Cerebellar nuclear complex (tissue), 1 donor: Measurements from ENCODE around the gene FAM174A.

ENCODE experiments used
- DNase-seq, 2 experiments: peaks; one replicate each; lab custom pipeline; 2025; lab: John Stamatoyannopoulos, UW

FAM174A gene

DNA sequence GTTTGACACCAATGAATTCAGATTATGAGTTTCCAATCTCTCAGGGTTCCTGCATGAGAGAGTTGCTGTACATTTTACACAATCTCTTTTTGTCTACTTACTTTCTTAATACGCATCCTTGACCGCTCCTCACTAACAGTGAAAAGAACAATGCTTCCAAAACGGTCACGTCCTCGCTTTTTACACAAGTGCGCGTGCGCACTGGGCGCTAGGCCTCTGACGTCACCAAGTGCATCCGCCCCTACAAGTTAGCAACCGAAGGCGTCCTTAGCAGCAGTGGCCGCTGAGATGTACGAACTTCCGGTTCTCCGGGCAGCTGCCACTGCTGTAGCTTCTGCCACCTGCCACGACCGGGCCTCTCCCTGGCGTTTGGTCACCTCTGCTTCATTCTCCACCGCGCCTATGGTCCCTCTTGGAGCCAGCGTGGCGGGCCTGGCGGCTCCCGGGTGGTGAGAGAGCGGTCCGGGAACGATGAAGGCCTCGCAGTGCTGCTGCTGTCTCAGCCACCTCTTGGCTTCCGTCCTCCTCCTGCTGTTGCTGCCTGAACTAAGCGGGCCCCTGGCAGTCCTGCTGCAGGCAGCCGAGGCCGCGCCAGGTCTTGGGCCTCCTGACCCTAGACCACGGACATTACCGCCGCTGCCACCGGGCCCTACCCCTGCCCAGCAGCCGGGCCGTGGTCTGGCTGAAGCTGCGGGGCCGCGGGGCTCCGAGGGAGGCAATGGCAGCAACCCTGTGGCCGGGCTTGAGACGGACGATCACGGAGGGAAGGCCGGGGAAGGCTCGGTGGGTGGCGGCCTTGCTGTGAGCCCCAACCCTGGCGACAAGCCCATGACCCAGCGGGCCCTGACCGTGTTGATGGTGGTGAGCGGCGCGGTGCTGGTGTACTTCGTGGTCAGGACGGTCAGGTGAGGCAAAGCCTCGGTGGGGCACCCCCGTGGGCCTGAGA lies at the start of gene FAM174A:
Gene FAM174A (plus strand): TSS at position 315 of the 946 bp plus-strand sequence. CDS start 157 bp downstream, at position 472.
- DNase-seq, result peak; percentile 46 to 73

DNA sequence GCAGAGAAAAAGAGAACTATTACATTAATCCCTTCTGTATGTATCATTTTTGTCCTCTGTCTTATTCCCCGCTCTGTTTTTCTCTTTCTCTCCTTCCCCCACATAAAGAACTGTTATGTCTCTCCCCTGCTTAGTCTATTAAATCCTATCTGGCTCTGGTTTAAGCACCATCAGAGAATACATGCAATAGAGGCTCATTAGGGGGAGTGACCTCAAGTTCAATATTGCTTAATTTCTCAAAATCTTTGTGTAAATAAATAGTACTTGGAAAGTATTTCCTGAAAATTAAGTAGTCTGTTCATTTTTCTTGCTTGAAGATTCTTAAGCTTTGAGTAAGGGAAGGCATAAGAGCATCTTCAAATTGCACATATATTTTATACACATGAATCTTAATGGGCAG lies 41.2 kb upstream of the FAM174A start:
- no peak for DNase-seq

DNA sequence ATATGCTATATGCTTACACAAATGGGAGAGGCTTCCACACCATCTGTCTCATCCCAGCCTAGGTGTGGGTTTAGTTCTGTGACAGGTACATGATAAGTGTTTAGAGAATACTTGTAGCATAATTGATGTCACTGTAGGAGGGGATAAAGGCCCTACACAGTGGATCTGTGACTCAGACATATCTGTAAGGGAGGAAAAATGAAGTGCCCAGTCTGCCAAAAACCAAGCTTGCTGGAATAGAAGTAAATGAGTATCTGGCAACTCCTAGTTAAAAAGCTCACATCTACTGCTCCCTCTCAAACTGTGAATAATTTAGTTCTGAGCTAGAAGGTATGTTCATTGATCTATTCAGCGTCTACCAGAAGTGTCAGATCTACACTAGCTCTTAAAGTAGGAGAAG lies 38.9 kb upstream of the FAM174A start:
- no peak for DNase-seq

DNA sequence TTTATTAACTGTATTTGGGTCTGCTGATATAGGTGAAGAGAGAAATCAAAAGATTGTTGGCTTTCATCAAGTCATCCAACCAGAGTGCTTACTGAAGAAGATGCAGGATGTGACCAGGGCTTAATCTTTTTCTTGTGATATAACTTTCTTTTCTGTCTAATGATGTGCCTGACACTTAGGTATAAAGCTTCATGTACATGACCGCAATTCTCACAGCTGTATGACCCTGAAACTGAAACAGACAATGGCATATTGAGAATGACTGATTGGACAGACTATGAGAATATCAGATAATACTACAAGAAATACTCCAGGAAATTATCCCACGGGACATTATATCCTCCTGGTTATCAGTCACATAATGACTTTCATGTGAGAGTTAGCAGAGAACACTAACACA lies 32.5 kb upstream of the FAM174A start:
- no peak for DNase-seq

DNA sequence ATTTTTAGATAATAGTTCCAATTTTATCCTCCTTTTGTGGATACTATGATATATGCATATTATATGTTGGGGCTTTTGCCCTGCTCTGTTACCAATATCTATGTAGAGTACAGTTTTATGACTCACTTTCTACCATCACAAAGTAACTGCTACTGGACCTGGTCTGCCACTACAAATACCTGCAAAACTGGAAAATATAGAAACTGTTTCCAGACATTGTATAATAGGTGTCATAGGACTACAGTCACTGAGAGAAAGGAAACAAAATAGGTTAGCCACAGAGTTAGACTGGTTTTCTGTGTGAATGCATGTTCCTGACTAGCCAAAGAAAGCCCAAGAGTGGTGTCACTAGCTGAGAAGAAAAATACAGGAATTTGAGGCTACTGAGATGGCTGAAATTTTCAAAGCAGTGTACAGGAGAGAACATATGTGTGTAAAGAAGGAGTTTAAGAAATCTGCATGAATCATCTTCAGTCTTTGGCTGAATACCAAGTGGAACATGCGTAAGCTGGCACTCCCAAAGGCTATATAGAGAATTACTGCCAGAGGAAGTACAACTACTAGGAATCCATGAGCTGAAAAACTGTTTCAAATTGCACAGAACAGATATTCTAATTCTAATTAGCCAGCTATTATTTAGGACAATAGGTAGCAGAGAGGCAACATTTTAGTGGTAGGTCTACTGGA lies 29.0 kb upstream of the FAM174A start:
- DNase-seq, result no peak

DNA sequence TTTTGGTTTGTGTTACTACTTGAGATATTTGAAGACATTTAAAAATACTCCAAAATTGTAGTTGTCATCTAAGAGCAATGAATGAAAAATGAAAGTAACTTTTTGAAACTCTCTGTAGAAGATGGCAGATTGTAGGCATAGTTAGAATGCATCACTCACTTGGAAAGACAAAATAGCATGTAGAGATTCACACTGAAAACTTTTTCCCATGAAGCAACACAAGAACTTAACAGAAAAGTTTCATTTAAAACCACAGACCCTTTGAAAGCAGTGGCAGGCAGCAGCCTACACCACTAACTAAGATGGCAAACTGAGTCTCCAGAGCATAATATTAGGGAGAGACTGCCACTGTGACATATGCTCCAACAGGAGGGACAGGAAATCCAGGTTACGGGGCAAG lies 18.9 kb upstream of the FAM174A start:
- no peak for DNase-seq

DNA sequence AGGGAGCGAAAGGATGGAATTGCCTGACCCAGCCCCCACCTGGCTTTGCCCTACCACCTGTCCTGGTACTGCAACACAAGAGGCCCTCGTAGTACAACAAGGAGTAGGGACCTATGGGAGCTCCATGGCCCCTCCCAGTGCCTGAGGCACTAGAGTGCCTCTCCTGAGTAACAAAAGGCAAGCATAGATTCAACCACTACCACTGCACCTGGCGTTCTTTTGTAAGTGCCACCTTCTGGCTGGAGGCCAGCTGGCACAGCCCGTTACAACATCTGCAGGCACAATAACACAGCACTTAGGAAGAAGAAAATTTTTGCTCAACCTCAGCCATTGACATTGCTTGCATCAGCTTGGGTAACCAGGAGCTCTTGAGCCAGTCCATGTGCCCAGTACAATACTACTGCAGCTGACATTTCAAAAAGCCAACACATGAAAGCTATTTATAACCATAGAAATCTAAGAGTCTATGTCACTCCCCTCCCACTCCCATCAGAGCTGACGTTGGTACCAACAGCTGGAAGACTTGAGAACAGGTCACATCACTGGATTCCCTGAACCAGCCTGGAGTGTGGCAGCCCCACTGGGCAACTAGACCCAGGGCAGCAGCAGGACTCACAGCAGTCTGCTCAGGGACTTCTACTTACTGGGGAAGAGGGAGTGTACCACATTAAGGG lies 17.7 kb upstream of the FAM174A start:
- DNase-seq, result no peak

DNA sequence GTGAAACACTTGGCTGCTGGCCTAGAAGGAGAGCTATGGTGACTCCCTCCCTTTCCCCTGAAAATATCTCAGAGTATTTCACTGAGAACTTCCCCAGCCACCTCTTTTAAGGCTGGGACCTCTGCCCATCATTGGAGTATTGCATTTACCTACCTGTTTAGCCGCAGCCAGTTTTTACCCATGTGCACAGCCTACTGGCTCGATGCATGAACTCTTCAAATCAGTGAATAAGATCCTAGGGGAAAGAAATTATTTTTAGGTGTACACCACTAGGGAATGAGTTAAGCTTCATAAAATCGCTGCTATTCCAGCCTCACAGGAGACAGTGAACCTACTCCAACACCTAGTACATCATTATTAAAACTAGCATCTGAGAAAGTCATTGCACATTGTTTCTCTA lies 16.8 kb upstream of the FAM174A start:
- no peak for DNase-seq

DNA sequence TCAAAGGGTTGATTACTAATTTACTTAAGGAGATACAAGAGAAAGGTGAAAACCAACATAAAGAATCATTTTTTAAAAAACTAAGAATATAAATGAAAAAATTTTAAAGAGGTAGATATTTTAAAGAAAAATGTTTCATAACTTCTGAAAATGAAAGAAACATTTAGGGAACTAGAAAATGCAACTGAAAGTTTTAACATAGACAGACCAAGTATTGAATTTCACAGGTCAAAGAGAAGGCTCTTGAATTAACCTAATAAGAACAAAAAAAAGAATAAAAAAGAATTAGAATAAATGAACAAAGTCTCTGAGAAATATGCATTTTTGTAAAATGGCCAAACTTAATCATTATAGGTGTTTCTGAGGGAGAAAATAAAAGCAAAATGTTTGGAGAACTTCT lies 16.1 kb upstream of the FAM174A start:
- DNase-seq, result no peak

DNA sequence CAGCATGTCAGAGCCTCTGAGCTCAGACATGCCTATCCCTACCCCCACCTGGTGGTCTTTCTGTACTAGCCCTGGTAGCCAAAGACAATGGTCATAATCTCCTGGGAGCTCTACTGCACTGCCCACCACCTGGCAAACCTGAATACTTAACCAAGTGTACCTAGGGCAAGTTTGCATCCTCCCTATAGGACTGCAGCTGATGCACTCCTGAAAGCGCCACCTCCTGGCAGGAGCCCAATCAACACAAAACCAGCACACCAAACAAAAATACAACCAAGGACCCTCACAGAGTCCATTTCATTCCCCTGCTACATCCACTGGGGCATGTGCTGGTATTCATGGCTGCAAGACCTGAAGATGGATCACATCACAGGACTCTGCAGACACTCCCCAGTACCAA lies 14.8 kb upstream of the FAM174A start:
- DNase-seq, result no peak

DNA sequence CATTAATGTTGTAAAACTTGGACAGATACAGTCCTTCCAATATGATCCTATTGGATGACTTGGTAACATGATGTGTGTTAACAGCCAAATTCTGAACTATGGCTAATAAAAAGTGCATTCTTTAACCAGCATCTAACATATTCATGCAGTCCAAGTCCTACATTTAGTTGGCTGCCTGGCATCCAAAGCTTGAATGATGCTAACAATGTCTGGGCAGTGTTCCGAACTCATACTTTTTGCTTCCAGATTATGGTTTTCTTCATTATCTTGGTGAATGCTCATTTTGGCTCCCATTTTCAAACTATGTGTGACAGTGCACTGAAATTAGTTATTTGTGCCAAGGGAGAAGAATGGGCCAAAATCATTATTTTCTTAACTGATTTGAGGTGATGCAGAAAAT lies 2.8 kb downstream of the FAM174A start:
- DNase-seq, result no peak

DNA sequence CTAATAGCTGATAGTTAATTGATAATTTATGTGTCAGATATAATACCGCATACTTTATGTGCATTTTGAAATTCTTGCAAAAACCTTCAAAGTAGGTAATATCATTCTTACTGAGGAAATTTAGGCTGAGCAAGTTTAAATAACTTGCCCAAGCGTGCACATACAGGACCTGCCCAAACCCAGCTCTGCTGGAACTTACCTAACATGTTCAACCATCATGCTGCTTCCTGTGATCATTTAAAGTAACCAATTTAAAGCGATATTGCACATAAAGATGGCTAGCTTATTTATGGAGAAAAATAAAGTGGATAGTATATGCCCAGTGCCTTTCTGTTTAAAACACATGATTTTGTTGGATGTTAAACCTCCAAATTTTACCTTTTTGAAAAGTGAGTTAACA lies 4.3 kb downstream of the FAM174A start:
- no peak for DNase-seq

DNA sequence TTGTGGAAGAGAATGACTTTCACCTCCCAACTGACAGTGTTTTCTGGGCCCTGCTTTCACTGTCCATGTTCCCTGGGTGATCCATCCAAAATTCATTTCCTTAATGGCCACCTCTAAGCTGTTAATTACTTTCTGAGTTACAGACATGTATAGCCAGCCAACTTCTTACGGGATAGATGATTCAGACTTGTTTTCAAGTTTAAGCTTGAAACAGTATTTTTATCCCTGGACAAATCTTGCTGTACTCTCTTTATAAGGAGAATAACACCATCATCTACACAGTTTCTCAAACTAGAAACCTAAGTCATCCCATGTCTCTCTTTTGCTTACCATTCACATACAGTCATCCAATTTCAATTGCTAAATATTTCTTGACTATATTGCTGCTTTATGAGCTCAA lies 6.9 kb downstream of the FAM174A start:
- DNase-seq, result no peak

DNA sequence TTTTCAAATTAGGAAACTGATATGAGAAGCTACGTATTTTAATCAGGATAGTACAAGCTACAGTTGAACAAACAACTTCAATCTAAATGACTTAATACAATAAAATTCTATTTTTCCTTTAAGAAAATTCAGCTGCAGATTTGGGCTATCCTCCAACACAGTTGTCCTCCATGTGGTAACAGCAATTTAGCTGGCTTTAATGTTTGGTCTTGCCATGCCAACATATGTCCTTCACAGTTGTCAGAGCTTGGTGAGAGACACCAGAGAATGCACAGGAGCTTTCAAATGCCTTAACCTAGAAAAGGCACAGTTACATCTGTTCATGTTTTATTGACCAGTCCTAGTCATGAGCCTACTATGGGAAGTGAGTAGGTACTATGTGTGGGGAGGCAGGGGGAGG lies 10.8 kb downstream of the FAM174A start:
- no peak for DNase-seq

DNA sequence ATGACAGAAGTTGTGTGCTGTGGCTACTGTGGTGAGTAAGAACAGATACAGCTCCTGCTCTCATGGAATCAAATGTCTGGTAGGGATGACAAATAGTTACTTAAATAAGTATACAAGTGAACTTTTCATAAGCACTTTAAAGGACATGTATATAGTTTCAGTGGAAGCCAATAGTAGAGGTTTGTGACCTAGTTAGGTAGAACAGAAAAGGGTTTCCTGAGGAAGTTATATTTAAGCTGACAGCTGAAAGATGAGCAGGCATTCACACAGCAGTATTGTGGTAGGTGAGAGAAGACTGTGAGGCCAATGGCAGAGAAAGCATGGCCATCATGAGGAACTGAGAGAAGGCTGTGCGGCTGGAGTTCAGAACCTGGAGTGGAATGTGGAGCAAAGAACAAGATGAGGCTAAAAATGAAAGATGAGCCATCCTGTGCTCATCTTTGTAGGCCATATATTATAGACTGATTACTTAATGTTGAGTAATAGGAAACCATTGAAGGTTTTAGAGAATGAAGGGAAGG lies 15.4 kb downstream of the FAM174A start:
- DNase-seq, result no peak

DNA sequence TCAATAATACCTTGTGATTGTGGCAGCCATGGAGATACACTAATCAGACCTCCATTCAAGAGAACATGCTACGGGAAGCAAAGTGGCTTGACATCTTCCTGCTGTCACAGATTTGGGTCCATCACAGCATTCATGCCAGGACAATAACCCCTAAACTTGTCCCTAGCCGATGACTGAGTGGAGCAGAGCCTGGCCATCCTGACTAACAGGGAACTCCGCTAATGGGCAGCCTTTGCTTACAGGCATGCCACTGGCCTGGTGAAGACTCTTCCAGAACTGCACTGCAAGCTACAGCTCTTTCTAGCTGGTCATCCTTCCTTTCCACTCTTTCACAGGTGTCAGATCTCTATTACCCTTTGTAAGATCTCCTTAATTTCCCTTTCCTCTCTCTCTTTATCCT lies 16.0 kb downstream of the FAM174A start:
- no peak for DNase-seq

DNA sequence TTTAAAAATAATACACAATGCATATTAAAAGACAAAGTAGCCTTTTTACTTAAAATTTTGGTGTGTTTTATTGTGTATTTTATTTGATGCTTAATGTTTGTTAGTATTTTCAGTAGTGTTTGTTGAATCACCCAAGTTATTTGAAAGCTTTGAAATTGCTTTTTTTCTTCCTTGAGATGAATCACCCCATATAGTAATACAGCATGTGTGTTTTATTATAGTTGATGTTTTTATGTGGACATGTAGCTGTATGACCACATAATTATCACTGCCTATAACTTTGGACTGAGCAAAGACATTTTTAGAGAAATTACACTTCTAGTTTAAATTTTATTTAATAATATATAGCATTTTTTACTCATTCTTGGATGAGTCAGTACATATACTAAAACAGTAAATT lies 18.0 kb downstream of the FAM174A start:
- DNase-seq, result no peak

DNA sequence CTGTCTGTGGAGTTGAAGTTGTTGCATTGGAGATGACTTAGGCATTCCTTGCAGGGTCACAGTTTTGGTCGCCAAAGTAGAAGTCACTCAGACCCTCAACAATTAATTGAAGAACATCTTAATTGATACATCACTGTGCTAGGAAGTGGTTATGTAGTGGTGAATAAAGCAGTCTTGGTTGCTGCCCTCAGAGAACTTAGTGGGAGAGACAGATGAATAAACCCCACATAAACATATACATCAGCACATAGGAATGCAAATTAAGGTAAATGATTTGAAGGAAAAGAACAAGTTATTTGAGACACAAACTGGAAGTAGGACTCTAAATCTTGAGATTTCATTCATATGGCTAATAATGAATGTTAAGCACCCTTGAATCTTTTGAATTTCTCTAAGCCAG lies 25.7 kb downstream of the FAM174A start:
- DNase-seq, result no peak

DNA sequence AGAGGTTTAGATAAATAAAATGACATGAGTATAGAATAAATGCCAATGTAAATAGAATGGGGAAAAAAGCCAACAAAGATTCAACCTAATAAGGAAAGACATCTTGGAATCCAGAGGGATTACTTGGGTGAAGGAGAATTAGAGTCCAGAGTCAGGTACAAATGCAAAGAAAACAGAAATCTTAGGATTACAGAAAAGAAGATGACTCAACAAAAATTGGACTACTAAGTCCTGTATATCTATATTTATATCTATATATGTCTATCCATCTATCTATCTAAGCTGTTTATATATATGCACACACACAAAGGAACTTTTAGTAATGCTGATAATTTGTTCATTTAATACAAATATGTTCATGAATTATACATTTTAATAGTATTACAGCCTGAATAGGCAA lies 27.6 kb downstream of the FAM174A start:
- DNase-seq, result no peak

DNA sequence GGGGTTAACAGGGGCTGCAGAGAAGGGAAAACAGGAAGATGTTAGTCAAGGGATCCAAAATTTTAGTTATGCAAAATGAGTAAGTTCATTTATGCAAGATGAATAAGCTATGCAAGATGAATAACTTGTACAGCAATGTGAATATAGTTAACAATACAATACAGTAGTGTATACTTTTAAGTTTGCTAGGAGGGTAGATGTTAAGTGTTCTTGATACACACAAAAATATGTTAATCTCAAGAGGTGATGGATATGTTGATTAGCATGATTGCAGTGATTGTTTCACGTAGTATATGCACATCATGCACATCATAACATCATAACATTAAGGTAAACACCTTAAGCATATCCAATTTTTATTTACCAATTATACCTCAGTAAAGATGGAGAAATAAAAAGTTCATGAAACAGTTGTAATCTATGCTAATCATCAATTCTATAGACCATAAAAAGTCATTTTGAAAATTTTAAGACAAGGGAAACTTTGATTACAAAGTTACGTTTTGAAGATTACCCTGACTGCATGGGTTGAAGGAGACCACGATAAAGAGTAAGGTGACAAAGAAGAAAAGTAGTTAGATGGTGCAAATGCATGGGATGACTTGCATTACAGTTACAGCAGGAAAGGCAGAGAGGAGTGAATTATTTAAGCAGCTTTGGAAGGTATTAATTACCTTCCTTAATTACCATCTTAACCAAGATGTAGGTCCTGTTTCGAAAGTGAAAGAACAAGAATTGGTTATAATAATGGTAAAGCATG lies 31.4 kb downstream of the FAM174A start:
- no peak for DNase-seq

DNA sequence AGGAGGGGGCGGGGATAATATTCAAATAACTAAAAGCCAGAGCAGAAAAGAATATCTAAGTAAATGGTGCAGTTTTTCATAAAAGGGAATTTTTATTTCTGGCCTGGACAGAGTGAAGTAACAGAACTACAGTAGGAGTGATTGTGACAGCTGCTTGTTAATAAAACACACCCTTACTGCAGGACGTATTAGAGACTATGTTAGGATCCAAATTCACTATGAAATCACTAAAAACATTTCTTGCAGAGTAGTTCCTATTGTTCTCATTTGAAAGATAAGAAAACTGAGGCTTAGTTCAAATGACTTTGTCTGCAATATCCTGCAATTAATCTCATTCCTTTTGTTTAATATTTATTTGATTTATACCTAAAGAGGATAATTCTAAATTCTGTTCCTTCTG lies 39.5 kb downstream of the FAM174A start:
- DNase-seq, result no peak

DNA sequence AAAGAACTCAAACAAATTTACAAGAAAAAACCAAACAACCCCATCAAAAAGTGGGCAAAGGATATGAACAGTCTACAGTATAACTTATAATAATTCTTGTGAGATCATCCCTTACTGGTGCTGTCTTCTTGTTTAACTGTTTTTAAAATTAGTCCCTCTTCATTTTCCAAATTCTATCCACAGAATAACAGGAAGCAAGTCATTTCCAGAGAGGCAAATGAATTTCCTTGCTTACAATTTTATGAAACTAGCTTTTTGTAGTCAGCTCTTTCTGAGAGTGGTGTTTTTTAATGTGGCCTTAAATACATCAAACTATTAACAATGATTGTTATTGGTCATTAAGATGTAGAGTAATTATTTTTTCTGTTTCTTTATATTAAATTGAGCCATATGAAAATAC lies 40.6 kb downstream of the FAM174A start:
- DNase-seq, result no peak
